HuH-7.5 (cell line): ENCODE measurements around the gene FNBP1L.
A peak's percentile ranks its signal among the peaks of the same experiment; 100 is the strongest.
"Not testable (repeated sequence)": the region's sequence is repeated elsewhere in the genome, so short reads cannot be mapped to it uniquely, and the experiment has no call there.

Source experiments
- DNase-seq: peaks from one replicate; pipeline ENCODE4 v3.0.0; 2011; ENCODE audit warnings: low spot score

Gene FNBP1L

GRCh38 chr1:93443454-93443853 lies 4.5 kb upstream of the FNBP1L start:
- no peak for DNase-seq

DNA sequence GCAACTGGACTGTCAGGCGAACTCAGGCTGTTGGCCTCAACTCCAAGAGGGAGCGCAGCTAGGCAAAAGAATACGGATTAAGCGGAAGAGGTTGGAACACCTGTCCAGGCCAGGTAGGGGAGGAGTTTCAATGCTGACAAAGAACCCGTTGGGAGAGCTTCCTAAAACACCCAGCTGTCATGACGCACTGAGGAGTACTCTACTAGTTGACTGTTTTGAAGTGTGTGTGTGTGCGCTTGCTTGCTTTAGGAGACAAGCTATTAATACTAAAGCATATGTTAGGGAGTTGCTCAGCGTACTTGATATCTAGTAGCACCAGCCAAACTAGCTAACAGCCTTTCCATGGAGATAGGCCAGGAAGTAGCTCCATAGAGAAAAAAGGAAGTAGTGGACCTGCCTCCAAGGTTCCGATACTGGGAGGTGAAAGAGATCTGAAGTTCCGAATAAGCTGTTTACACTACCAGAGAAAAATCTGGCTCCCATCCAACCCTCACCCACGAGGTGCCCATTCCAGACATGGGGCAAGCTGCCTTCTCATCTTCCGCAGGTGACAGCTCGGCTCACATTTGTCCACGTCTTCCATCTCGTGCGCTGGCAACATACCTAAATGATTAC lies 974 bp upstream of the FNBP1L start:
- DNase-seq, result peak; percentile 13

DNA sequence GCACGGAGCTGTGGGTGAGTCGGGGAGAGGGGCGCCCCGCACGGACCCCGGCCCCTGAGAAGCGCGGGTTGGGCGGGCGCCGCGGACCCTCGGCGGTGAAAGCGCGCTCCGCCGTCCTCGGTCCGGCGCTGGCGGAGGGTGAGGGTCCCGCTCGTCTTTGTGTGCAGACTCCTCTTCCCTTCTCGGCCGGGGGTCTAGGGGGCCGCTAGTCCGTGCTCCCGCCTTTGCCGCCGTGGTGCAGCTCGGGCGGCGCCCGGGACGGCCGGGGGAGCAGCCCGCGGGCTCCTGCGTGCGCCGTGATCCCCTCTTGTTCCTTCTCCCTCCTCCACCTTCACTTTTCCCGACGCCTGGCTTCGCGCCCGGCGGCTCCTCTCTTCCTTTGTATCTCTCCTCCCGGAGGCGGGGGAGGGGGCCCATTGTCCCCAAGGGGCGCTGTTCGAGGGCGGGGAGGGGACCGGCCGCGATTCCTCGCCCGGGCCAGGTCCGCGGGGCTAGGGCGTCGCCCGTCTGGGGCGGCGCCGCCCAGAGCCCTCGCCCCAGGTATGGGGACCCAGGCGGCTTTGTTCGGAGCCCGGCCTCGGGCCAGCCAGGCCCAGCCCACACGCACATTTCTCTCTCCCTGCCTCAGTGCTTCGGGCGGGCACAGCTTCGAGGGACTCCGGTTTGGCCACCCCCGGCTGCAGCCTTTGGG lies 519 bp downstream of the FNBP1L start:
- peak; percentile 56 for DNase-seq

DNA sequence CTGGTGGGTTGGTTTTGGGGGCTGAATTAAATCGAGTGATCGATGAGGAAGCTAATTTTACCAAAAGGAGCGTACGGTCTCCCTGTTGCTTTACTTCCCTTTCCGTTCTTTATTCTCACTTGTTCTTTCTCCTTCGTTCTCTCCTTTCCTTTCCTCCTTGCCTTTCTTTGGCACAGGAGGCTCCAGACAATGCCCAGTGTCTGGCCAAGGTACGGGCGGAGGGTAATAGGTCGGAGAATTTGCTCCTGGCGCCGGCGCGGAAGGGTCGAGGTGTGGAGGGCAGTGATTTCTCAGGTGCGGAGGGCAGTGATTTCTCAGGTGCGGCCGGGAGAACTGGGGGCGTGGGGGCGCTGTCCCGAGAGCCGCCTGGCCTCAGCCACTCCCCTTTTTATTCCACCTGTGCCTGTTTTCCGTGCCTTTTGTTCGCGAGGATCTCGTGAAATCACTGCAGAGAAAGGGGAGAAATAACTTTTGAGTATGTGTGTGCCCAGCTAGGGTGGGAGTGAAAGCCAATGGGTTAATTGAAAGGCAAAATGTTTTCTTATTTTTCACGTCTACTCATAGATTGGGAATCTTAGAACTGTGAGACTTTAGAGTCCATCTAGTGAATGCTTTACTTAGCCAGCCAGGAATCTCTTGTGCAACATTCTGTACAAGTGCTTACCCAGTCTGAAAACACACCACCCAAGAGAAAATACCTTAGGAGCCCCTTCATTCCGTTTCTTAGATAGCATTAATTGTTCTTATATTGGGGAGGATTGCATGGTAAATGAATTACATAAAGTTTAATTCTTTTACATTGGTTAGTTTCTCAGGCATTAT lies 1.3 kb downstream of the FNBP1L start:
- peak; percentile 22 for DNase-seq

- DNase-seq, result no peak
These were observed 2.4 kb downstream of the FNBP1L start for GRCh38 chr1:93450321-93450720.

DNA sequence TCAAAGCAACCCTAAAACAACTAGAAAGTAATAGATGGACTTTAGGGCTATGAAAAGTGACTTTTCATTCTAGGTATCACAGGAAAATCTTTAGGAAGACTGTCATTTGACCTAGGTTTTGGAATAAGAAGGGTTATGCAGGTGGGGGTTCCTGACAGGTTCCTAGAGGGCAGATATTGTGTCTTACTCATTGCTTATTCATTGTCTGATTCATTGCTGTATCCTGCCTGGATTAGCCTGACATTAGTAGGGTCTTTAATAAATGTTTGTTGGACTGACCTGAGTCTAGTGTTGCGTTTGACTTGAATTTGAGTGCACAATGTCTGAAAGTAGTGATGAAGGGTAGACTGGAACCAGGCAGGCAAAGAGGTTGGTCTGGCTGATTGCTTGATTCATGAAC lies 6.0 kb downstream of the FNBP1L start:
- DNase-seq, result no peak

DNA sequence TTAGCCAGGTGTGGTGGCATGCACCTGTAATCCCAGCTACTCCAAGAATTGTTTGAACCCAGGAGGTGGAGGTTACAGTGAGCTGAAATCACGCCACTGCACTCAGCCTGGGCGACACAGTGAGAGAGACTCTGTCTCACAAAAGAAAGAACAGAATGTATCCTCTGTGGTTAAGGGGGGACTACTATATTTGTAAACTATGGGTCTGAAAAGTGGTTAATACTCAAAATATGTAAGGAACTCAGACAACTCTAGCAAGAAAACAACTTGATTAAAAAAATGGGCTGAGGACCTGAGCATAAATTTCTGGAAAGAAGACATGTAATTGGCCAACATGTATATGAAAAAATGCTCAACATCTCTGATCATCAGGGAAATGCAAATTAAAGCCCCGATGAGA lies 11.2 kb downstream of the FNBP1L start:
- no peak for DNase-seq

DNA sequence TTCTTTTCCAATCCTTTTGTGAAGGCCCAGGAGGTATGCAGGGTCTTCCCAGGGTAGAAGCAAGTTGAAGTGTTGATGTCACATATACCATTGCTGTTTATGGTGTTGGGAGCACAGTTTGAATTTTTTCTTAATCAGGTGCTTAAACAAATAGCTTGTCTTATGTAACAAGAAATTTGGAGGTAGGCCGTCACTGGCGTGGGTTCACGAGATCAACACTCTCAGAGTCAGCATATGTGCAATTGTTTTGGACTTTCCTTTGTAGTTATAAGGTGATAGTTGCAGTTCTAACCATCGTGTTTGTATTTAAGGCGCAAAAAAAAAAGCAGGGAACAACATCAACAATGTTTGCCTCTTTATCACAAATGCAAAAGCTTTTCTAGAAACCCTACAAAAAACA lies 13.3 kb downstream of the FNBP1L start:
- DNase-seq, result no peak

- DNase-seq, result no peak
These were observed 16.0 kb downstream of the FNBP1L start for GRCh38 chr1:93463960-93464359.

DNA sequence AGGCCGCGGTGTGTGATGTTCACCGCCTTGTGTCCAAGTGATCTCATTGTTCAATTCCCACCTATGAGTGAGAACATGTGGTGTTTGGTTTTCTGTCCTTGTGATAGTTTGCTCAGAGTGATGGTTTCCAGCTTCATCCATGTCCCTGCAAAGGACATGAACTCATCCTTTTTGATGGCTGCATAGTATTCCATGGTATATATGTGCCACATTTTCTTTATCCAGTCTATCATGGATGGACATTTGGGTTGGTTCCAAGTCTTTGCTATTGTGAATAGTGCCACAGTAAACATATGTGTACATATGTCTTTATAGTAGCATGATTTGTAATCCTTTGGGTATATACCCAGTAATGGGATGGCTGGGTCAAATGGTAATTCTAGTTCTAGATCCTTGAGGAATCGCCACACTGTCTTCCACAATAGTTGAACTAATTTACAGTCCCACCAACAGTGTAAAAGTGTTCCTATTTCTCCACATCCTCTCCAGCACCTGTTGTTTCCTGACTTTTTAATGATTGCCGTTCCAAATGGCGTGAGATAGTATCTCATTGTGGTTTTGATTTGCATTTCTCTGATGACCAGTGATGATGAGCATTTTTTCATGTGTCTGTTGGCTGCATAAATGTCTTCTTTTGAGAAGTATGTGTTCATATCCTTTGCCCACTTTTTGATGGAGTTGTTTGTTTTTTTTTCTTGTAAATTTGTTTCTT lies 17.6 kb downstream of the FNBP1L start:
- not testable (repeated sequence) for DNase-seq

DNA sequence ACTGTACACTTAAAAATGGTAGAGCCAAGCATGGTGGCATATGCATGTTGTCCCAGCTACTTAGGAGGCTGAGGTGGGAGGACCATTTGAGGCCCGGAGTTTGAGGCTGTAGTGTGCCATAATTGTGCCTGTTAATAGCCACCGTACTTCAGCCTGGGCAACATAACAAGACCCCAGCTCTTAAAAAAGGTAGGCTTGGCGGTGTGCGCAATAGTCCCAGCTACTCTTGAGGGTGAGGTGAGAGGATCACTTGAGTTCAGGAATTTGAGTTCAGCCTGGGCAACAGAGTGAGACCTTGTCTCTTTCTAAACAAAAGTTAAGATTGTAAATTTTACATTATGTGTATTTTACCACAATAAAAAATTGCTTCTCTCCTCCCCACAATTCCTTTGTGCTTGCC lies 19.7 kb downstream of the FNBP1L start:
- no peak for DNase-seq

- DNase-seq, result no peak
These were observed 20.7 kb downstream of the FNBP1L start for GRCh38 chr1:93468662-93469061.

- not testable (repeated sequence) for DNase-seq
These were observed 21.3 kb downstream of the FNBP1L start for GRCh38 chr1:93469223-93469622.

GRCh38 chr1:93471284-93471683 lies 23.4 kb downstream of the FNBP1L start:
- DNase-seq, result no peak

GRCh38 chr1:93471911-93472310 lies 24.0 kb downstream of the FNBP1L start:
- no peak for DNase-seq

DNA sequence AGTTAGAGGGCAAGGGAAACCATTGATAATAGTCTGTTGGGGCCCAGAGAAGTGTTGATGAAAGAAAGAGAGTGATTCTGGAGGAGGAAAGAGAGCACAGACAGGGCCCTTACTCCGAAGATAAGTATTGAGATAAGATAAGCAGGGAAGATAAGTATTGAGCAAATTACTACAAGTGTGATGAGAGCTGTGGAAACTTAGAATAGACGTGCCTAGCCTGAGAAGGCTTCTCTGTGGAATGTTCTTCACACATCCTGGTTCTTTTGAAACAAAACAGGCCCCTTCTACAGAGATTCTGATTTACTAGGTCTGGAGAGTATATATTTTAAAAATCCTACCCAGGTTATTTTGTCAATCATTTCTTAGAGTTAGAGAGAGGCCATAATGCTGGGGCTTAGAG lies 26.4 kb downstream of the FNBP1L start:
- no peak for DNase-seq

- no peak for DNase-seq
These were observed 27.8 kb downstream of the FNBP1L start for GRCh38 chr1:93475681-93476080.

DNA sequence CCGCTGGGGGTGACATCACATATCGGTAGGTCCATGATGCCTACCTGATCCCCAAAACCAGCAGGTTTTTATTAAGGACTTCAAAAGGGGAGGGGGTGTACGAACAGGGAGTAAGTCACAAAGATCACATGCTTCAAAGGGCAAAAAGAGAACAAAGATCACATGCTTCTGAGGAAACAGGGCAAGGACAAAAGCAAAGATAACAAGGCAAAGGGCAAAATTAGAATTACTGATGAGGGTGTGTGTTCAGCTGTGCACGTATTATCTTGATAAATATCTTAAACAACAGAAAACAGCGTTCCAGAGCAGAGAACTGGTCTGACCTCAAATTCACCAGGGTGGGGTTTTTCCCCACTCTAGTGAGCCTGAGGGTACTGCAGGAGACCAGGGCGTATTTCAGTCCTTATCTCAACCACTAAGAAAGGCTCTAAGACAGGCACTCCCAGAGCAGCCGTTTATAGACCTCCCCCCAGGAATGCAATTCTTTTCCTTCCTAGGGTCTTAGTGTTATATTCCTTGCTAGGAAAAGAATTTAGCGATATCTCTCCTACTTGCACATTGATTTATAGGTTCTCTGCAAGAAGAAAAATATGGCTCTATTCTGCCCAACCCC lies 31.3 kb downstream of the FNBP1L start:
- DNase-seq, result not testable (repeated sequence)

DNA sequence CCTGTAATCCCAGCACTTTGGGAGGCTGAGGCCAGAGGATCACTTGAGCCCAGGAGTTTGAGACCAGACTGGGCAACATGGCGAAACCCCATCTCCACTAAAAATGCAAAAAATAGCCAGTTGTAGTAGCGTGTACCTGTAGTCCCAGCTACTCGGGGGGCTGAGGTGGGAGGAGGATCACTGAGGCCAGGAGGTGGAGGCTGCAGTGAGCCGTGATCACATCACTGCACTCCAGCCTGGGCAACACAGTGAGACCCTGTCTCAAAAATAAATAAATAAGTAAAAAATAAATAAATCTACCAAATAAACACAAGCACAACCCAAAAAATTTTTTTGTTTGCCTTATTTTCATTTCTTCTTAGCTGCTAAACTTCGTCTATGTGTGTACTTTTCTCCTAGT lies 34.0 kb downstream of the FNBP1L start:
- not testable (repeated sequence) for DNase-seq

GRCh38 chr1:93483200-93483599 lies 35.3 kb downstream of the FNBP1L start:
- DNase-seq, result no peak

DNA sequence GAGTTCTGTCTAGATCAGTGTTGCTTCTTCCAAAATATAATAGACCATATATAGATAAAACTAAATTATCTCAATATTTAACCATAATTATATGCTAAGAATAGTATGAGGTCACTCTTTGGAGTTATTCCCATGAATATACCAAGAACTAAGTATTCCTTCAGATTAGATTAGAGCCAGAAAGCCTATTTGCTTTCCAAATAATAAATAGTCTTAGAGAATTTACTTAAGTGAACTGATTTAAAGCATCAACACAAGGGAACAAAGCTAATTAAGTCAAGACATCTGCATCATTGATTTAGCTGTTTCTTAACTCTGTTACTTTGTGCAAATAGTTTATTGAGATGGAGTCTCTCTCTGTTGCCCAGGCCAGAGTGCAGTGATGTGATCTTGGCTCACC lies 35.7 kb downstream of the FNBP1L start:
- DNase-seq, result no peak

DNA sequence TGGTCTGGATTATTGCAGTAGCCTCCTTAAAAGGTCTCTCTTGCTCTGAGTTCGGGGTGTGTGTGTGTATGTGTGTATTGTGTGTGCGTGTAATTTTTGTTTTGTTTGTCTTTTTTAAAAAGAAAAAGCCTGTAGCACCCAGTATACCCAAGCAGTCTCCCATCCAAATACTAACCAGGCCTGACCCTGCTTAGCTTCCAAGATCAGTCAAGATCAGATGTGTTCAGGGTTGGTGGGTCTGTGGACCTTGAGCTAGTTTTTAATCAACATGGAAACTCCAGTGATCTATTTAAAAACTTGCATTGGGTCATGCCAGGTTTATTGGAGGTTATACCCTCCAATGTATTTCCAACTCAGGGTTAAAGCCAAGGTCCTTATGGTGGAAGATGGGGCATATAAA lies 40.3 kb downstream of the FNBP1L start:
- no peak for DNase-seq
